Progenitor cell of endocrine pancreas (in vitro differentiated cells): ENCODE results near the gene MAVS. TPM values are rescaled to one million over a fixed set of nuclear protein-coding genes. Genes with fewer than 3 reads are reported as not detected.
A peak's percentile ranks its signal among the peaks of the same experiment; 100 is the strongest.

Experiments used
- DNase-seq: peaks from one replicate; pipeline ENCODE4 v3.0.0; 2021; ENCODE audit warnings: low spot score; ENCODE audit not compliant: unreplicated experiment
- H3K27ac Mint-ChIP-seq: 2 replicates; pipeline ENCODE4 v1.8.0; 2021; ENCODE audit warnings: mild to moderate bottlenecking, moderate library complexity, mixed read lengths
- H3K27me3 Mint-ChIP-seq: 2 replicates; pipeline ENCODE4 v1.8.0; 2021; ENCODE audit warnings: mixed read lengths
- H3K36me3 Mint-ChIP-seq: 2 replicates; pipeline ENCODE4 v1.8.0; 2022; ENCODE audit warnings: mixed read lengths; ENCODE audit not compliant: insufficient read depth
- H3K4me1 Mint-ChIP-seq: 2 replicates; pipeline ENCODE4 v1.8.0; 2021; ENCODE audit warnings: low read depth, mixed read lengths
- H3K4me3 Mint-ChIP-seq: 2 replicates; pipeline ENCODE4 v1.8.0; 2021; ENCODE audit warnings: low read depth, mild to moderate bottlenecking, moderate library complexity, mixed read lengths
- H3K9me3 Mint-ChIP-seq: 2 replicates; pipeline ENCODE4 v1.8.0; 2021; ENCODE audit warnings: low read depth, mixed read lengths
- CTCF ChIP-seq: fragments of 200-600 bp; sonication (generic); IDR thresholded peaks from one replicate; pipeline ENCODE4 v1.5.0; 2021; ENCODE audit warnings: antibody characterized with exemption, mild to moderate bottlenecking; ENCODE audit not compliant: unreplicated experiment
- total RNA-seq: library from RNA; stranded (reverse); gene quantifications from 2 replicates; pipeline ENCODE4 v1.2.1, GENCODE V29; 2021

MAVS gene
- total RNA-seq, 1 donor from 2014 or later = 43.8 TPM

GRCh38 chr20:3869839-3870634 is 23.4 kb downstream of the MAVS start:
- H3K36me3 Mint-ChIP-seq = peaks cover 9% of the 10 kb centered on the region
- H3K27me3 Mint-ChIP-seq = no peaks in the 10 kb centered on the region
- no peak overlapping the region for H3K27ac Mint-ChIP-seq
- no peak for DNase-seq
- no peaks in the 10 kb centered on the region for H3K9me3 Mint-ChIP-seq
- TF ChIP-seq CTCF = no peak
- H3K4me1 Mint-ChIP-seq = no peaks in the 10 kb centered on the region
- H3K4me3 Mint-ChIP-seq = no peak overlapping the region

- Mint-ChIP-seq H3K27me3 (no peaks in the 10 kb centered on the region), H3K4me3 (no peak overlapping the region), H3K9me3 (no peaks in the 10 kb centered on the region), H3K4me1 (no peaks in the 10 kb centered on the region), H3K27ac (no peak overlapping the region), H3K36me3 (peaks cover 9% of the 10 kb centered on the region)
- no peak for TF ChIP-seq CTCF
- DNase-seq = no peak
Measured at GRCh38 chr20:3871550-3872265, 25.1 kb downstream of the MAVS start.

GRCh38 chr20:3873507-3873906 is 26.9 kb downstream of the MAVS start:
- H3K27me3 Mint-ChIP-seq = no peaks in the 10 kb centered on the region
- peaks cover 10% of the 10 kb centered on the region for H3K36me3 Mint-ChIP-seq
- DNase-seq = no peak
- H3K27ac Mint-ChIP-seq = no peak overlapping the region
- H3K4me3 Mint-ChIP-seq = no peak overlapping the region
- H3K9me3 Mint-ChIP-seq = no peaks in the 10 kb centered on the region
- no peak for TF ChIP-seq CTCF
- no peaks in the 10 kb centered on the region for H3K4me1 Mint-ChIP-seq

GRCh38 chr20:3874194-3874844 is 27.7 kb downstream of the MAVS start:
- DNase-seq = no peak
- Mint-ChIP-seq H3K36me3 (peaks cover 12% of the 10 kb centered on the region), H3K27me3 (no peaks in the 10 kb centered on the region), H3K27ac (peak overlapping the region; percentile 80), H3K4me3 (no peak overlapping the region), H3K9me3 (no peaks in the 10 kb centered on the region), H3K4me1 (no peaks in the 10 kb centered on the region)
- no peak for TF ChIP-seq CTCF

GRCh38 chr20:3875378-3875974 is 28.8 kb downstream of the MAVS start:
- H3K9me3 Mint-ChIP-seq = no peaks in the 10 kb centered on the region
- DNase-seq = no peak
- TF ChIP-seq CTCF = no peak
- H3K36me3 Mint-ChIP-seq = peaks cover 12% of the 10 kb centered on the region
- peak overlapping the region; percentile 27 for H3K27ac Mint-ChIP-seq
- no peaks in the 10 kb centered on the region for H3K4me1 Mint-ChIP-seq
- no peak overlapping the region for H3K4me3 Mint-ChIP-seq
- H3K27me3 Mint-ChIP-seq = no peaks in the 10 kb centered on the region
